Activated naive CD8-positive, alpha-beta T cell treated with anti-CD3 and anti-CD28 coated beads for 36 hours (primary cell): Measurements from ENCODE around the gene TMC7. TPM values are rescaled to one million over a fixed set of nuclear protein-coding genes. Genes with fewer than 3 reads are reported as not detected.

ENCODE experiments used
- DNase-seq: peaks from one replicate; pipeline ENCODE4 v3.0.0; 2021
- H3K27ac Mint-ChIP-seq: one replicate; pipeline ENCODE4 v1.8.0; 2022; ENCODE audit warnings: mild to moderate bottlenecking, moderate library complexity, mixed read lengths
- H3K27me3 Mint-ChIP-seq: one replicate; pipeline ENCODE4 v1.8.0; 2022; ENCODE audit warnings: mild to moderate bottlenecking, mixed read lengths
- H3K36me3 Mint-ChIP-seq: one replicate; pipeline ENCODE4 v1.8.0; 2021; ENCODE audit warnings: mild to moderate bottlenecking, mixed read lengths
- H3K4me1 Mint-ChIP-seq: one replicate; pipeline ENCODE4 v1.8.0; 2021; ENCODE audit warnings: mixed read lengths
- H3K4me3 Mint-ChIP-seq: one replicate; pipeline ENCODE4 v1.8.0; 2022; ENCODE audit warnings: mild to moderate bottlenecking, moderate library complexity, mixed read lengths
- H3K9me3 Mint-ChIP-seq: one replicate; pipeline ENCODE4 v1.8.0; 2022; ENCODE audit warnings: mixed read lengths
- total RNA-seq, 2 experiments: library from RNA; stranded (reverse); gene quantifications; one replicate each; pipeline ENCODE4 v1.2.3, GENCODE V29; 2021

The TMC7 gene
- total RNA-seq, 2 experiments from 2014 or later, result not detected

DNA sequence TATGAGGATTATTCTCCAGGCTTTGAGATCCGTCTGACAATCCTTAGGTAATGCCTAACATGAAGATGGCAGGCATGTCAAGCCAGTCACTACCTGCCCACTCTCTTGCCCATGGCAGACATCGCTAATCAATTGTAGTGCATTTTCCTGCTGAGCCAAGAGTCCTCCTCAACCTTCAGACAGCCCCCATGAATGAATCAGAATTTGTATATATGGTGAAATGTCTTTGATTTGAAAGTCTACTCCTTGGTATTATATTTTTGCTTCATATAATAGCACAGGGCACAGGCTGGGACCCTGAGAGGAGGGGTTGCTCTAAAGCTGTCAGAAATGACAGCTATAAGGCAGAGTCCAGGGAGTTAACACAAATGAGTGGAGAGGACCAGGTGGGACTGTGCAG is 56.7 kb downstream of the TMC7 start:
- Mint-ChIP-seq H3K27ac (no peak overlapping the region), H3K4me3 (no peak overlapping the region)

DNA sequence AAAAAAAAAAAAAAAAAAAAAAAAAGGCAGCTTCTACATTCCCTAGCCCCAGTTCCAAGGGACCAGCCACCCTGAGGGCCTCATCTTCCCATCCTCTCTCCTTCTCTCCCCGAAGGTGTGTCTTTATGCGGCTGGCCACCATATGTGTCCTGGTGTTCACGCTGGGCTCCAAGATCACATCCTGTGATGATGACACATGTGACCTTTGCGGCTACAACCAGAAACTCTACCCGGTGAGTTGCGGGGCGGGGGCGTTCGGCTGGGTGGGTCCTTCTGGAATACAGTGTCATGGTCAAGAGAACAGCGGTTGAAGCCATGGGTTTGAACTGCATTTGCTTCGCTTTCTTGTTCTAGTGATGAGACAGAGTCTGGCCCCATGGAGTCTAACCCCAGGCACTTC is 61.0 kb downstream of the TMC7 start:
- Mint-ChIP-seq H3K36me3 (no peaks in the 10 kb centered on the region), H3K4me1 (no peaks in the 10 kb centered on the region), H3K27ac (no peak overlapping the region), H3K27me3 (peaks cover 4% of the 10 kb centered on the region), H3K9me3 (no peaks in the 10 kb centered on the region), H3K4me3 (no peak overlapping the region)
- DNase-seq, result no peak

More for the DNA sequence above, 56.7 kb downstream of the TMC7 start:
- H3K36me3 Mint-ChIP-seq, result no peaks in the 10 kb centered on the region
- no peaks in the 10 kb centered on the region for H3K4me1 Mint-ChIP-seq
- peaks cover 3% of the 10 kb centered on the region for H3K9me3 Mint-ChIP-seq
- DNase-seq, result no peak
- H3K27me3 Mint-ChIP-seq, result peaks cover 4% of the 10 kb centered on the region

- Mint-ChIP-seq H3K4me3 (no peak overlapping the region), H3K36me3 (no peaks in the 10 kb centered on the region), H3K9me3 (no peaks in the 10 kb centered on the region), H3K27me3 (peaks cover 4% of the 10 kb centered on the region), H3K4me1 (no peaks in the 10 kb centered on the region), H3K27ac (no peak overlapping the region)
- no peak for DNase-seq
Observed at GRCh38 chr16:19046062-19046461, 62.3 kb downstream of the TMC7 start.

- no peak for DNase-seq
- no peak overlapping the region for H3K27ac Mint-ChIP-seq
- no peak overlapping the region for H3K4me3 Mint-ChIP-seq
- peaks cover 3% of the 10 kb centered on the region for H3K27me3 Mint-ChIP-seq
- H3K36me3 Mint-ChIP-seq, result no peaks in the 10 kb centered on the region
- H3K9me3 Mint-ChIP-seq, result no peaks in the 10 kb centered on the region
- peaks cover 5% of the 10 kb centered on the region for H3K4me1 Mint-ChIP-seq
Observed at GRCh38 chr16:19062706-19063105, 79.0 kb downstream of the TMC7 start.

GRCh38 chr16:19066988-19067348 is 83.2 kb downstream of the TMC7 start:
- peaks cover 9% of the 10 kb centered on the region for H3K4me1 Mint-ChIP-seq
- H3K9me3 Mint-ChIP-seq, result no peaks in the 10 kb centered on the region
- H3K27me3 Mint-ChIP-seq, result no peaks in the 10 kb centered on the region
- peak overlapping the region; percentile 94 for H3K27ac Mint-ChIP-seq
- peak overlapping the region; percentile 86 for H3K4me3 Mint-ChIP-seq
- peaks cover 3% of the 10 kb centered on the region for H3K36me3 Mint-ChIP-seq
- DNase-seq, result no peak

- Mint-ChIP-seq H3K27me3 (no peaks in the 10 kb centered on the region), H3K4me3 (peak within 1 kb of the TSS; percentile 86), H3K27ac (peak within 1 kb of the TSS; percentile 94), H3K9me3 (no peaks in the 10 kb centered on the region), H3K4me1 (peaks cover 9% of the 10 kb centered on the region), H3K36me3 (peaks cover 5% of the 10 kb centered on the region)
- DNase-seq, result peak; percentile 96
Observed at GRCh38 chr16:19067349-19068236, 83.9 kb downstream of the TMC7 start, which contains the start of gene COQ7. COQ7 (plus strand) TSS chr16:19067614; CDS start chr16:19067665, 51 bp downstream.

- no peaks in the 10 kb centered on the region for H3K9me3 Mint-ChIP-seq
- H3K27me3 Mint-ChIP-seq, result no peaks in the 10 kb centered on the region
- DNase-seq, result no peak
- H3K27ac Mint-ChIP-seq, result peak overlapping the region; percentile 94
- H3K4me3 Mint-ChIP-seq, result peak overlapping the region; percentile 86
- H3K4me1 Mint-ChIP-seq, result peaks cover 9% of the 10 kb centered on the region
- H3K36me3 Mint-ChIP-seq, result peaks cover 5% of the 10 kb centered on the region
Observed at GRCh38 chr16:19068237-19068815, 84.6 kb downstream of the TMC7 start.

DNA sequence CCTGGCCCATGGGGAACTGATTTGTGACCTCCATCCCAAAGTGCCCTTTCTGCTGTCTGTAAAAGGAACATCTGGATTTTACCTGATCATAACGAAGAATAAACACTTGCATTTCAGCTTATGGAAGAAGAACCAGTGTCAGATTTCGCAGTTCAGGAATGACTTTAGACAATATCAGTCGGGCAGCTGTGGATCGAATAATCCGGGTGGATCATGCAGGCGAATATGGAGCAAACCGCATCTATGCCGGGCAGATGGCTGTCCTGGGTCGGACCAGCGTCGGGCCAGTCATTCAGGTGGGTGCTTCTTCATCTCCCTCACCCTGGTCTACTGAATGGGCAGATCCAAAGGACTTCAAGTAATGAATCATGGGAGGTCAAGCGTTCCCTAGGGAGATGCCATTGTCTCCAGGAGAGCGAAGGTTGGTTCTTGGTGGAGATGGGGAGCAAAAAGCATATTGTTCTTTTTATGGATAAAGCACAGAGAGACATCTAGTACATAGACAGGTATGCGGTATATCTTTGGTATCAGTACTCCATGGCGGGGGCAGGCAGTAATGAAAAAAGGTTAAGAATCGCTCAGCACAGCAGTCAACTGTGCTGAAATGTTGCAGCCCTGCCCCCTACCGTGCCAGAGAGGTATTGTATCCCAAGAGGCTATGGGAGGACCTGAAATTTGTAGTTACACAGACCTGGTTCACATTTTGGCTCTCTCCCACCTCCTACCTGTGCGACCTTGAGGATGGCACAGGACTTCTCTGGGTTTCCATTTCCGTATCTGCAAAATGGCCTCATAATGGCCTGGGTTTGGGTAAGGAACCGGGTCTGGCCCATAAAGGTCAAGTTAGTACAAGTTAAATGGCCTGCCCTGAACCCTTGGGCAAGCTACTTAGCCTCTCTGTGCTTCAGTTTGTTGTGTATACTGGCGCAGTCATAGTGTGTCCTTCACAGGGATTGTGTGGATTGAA is 88.4 kb downstream of the TMC7 start:
- H3K36me3 Mint-ChIP-seq, result peaks cover 14% of the 10 kb centered on the region
- peaks cover 6% of the 10 kb centered on the region for H3K4me1 Mint-ChIP-seq
- no peak overlapping the region for H3K4me3 Mint-ChIP-seq
- no peaks in the 10 kb centered on the region for H3K27me3 Mint-ChIP-seq
- H3K9me3 Mint-ChIP-seq, result no peaks in the 10 kb centered on the region
- H3K27ac Mint-ChIP-seq, result no peak overlapping the region
- peak; percentile 50 for DNase-seq

DNA sequence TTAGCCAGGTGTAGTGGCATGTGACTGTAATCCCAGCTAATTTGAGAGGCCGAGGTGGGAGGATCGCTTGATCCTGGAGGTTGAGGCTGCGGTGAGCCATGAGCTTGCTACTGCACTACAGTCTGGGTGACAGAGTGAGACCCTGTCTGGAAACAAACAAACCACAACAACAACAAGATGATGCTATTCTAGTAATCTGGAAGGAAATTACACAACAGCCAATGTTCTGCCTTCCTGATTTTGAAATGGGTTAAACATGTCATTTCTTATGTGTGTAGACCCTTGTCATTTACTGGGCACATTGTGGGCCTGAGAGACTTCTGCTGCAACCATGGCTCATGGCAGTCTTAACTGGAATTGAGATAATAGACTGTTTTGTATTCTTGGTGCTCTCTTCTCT is 89.6 kb downstream of the TMC7 start:
- no peaks in the 10 kb centered on the region for H3K27me3 Mint-ChIP-seq
- H3K36me3 Mint-ChIP-seq, result peaks cover 14% of the 10 kb centered on the region
- no peaks in the 10 kb centered on the region for H3K9me3 Mint-ChIP-seq
- H3K27ac Mint-ChIP-seq, result no peak overlapping the region
- H3K4me1 Mint-ChIP-seq, result peaks cover 4% of the 10 kb centered on the region
- no peak overlapping the region for H3K4me3 Mint-ChIP-seq
- no peak for DNase-seq

DNA sequence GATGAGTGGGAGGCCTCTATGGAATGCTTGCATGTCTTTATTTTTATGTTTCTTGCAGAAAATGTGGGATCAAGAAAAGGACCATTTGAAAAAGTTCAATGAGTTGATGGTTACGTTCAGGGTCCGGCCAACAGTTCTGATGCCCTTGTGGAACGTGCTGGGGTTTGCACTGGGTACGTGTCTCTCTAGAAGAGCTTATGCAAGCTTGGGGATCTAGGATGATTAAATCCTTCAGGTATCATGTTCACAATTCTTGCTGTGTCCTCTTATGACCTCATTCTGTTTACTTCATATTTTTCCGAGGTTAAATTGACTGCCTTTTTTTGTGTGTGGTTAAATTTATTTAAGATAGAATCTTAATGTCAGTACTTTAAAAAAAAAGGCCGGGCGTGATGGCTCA is 90.1 kb downstream of the TMC7 start:
- Mint-ChIP-seq H3K9me3 (no peaks in the 10 kb centered on the region), H3K4me1 (peaks cover 2% of the 10 kb centered on the region), H3K4me3 (no peak overlapping the region), H3K27me3 (no peaks in the 10 kb centered on the region), H3K27ac (no peak overlapping the region), H3K36me3 (peaks cover 17% of the 10 kb centered on the region)
- DNase-seq, result no peak

GRCh38 chr16:19075511-19075910 is 91.8 kb downstream of the TMC7 start:
- Mint-ChIP-seq H3K4me1 (no peaks in the 10 kb centered on the region), H3K4me3 (no peak overlapping the region), H3K36me3 (peaks cover 27% of the 10 kb centered on the region), H3K27me3 (no peaks in the 10 kb centered on the region), H3K27ac (no peak overlapping the region), H3K9me3 (no peaks in the 10 kb centered on the region)
- DNase-seq, result no peak

DNA sequence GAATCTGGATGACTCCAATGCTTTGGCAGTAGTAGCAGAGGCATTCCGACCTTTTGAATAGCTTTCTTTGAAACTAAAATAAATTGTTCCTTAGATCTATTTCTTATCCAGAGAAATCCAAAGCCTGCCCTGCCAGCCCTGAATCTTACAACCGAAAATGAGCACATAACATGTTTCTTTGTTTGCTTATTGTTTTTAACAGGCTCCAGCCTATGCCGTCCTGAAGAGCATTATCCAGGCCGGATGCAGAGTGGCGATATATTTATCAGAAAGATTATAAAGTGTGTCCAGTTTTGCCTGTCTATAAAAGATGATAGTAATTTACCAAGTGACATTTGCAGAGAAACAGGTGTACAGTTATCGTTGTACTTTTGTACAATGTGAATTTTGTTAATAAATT is 94.1 kb downstream of the TMC7 start:
- Mint-ChIP-seq H3K27ac (no peak overlapping the region), H3K9me3 (no peaks in the 10 kb centered on the region), H3K36me3 (peaks cover 36% of the 10 kb centered on the region), H3K27me3 (no peaks in the 10 kb centered on the region), H3K4me1 (no peaks in the 10 kb centered on the region), H3K4me3 (no peak overlapping the region)
- DNase-seq, result no peak

GRCh38 chr16:19083670-19084069 is 99.9 kb downstream of the TMC7 start:
- Mint-ChIP-seq H3K36me3 (peaks cover 26% of the 10 kb centered on the region), H3K27ac (no peak overlapping the region)
- no peak for DNase-seq

DNA sequence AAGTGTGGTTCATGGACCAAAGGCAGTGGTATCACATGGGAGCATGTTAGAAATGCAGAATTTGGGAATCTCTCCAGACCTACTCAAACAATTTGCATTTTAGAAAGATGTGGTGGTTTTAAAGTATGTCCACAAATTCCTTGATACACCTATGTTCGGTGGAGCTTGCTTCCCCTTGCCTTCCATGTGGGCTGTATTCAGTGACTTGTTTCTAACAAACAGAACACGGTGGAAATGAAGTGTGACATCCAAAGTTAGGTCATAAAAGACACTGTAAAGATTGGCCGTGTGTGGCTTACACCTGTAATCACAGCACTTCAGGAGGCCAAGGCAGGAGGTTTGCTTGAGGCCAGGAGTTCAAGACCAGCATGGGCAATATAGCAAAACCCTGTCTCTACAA is 100.4 kb downstream of the TMC7 start:
- no peak overlapping the region for H3K27ac Mint-ChIP-seq
- peaks cover 22% of the 10 kb centered on the region for H3K36me3 Mint-ChIP-seq
- H3K27me3 Mint-ChIP-seq, result peaks cover 4% of the 10 kb centered on the region
- no peak overlapping the region for H3K4me3 Mint-ChIP-seq
- H3K4me1 Mint-ChIP-seq, result peaks cover 5% of the 10 kb centered on the region
- no peak for DNase-seq
- no peaks in the 10 kb centered on the region for H3K9me3 Mint-ChIP-seq

More at GRCh38 chr16:19083670-19084069, 99.9 kb downstream of the TMC7 start:
- Mint-ChIP-seq H3K27me3 (peaks cover 4% of the 10 kb centered on the region), H3K9me3 (no peaks in the 10 kb centered on the region), H3K4me1 (peaks cover 5% of the 10 kb centered on the region), H3K4me3 (no peak overlapping the region)

DNA sequence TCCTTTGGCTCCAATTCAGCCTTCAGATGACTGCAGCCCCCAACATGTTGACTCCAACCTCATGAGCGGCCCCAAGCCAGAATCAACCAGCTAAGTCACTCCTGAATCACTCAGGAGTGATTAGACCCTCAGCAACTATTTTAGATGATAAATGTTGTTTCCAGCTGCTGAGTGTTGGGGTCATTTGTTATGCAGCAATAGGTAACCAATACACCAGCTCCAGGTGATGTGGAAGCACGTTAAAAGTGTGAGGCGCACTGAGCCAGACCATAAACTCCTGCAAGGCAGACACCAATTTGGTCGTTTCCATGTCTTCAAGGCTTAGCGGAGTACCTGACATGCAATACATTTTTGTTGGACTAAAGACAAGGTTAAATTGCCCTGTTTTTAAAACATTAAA is 101.1 kb downstream of the TMC7 start:
- peaks cover 4% of the 10 kb centered on the region for H3K27me3 Mint-ChIP-seq
- H3K4me1 Mint-ChIP-seq, result peaks cover 5% of the 10 kb centered on the region
- no peak overlapping the region for H3K4me3 Mint-ChIP-seq
- DNase-seq, result no peak
- H3K9me3 Mint-ChIP-seq, result no peaks in the 10 kb centered on the region
- H3K36me3 Mint-ChIP-seq, result peaks cover 18% of the 10 kb centered on the region
- H3K27ac Mint-ChIP-seq, result no peak overlapping the region
